SIG-M5 treated with dmso at 0.1 percent for 504 hours (cell line): ENCODE data around the gene KIT.

ENCODE experiments used
- DNase-seq: peaks from one replicate; lab custom pipeline; 2025; ENCODE audit not compliant: unreplicated experiment; lab: John Stamatoyannopoulos, UW

Gene KIT

DNA sequence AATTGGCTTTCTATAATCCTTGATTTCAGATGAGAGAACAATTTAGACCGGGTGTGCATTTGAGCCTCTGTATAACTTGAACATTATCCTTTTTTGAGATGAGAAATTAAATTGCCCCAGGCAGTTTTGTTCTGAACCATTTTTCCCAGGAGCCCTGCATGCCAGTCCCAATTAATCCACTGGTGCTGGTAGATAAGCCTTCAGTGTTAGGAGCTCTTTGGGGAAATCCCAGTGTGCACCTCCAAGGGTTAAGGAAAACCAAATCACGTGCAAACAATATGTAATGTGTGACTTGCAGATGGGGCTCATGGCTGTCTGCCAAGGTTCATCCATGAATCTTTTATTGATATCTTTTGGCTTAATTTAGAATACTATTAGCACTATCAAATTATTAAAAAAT is 43.2 kb downstream of the KIT start:
- no peak for DNase-seq

- DNase-seq = no peak
Observed at GRCh38 chr4:54703182-54703581, 45.4 kb downstream of the KIT start.

- DNase-seq = peak; percentile 5
Observed at GRCh38 chr4:54707406-54707805, 49.6 kb downstream of the KIT start.

GRCh38 chr4:54708339-54709279 is 50.9 kb downstream of the KIT start:
- no peak for DNase-seq

DNA sequence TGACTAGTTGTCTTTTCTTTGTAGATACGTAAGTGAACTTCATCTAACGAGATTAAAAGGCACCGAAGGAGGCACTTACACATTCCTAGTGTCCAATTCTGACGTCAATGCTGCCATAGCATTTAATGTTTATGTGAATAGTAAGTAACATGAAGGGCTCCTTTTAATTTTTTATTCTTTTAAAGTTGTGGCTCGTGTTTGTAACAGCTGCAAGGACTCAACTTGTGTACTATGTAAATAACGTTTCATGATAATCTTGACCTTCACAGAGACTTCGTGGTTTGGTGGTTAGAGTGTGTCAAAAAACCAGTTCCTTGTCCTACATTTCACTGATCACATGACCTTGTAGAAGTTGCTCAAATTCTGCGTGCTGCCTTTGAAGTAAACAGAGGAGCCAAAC is 51.6 kb downstream of the KIT start:
- DNase-seq = peak; percentile 1

GRCh38 chr4:54712206-54712605 is 54.4 kb downstream of the KIT start:
- DNase-seq = no peak

- DNase-seq = no peak
Observed at GRCh38 chr4:54714631-54715030, 56.9 kb downstream of the KIT start.

GRCh38 chr4:54716478-54717065 is 58.8 kb downstream of the KIT start:
- DNase-seq = no peak

GRCh38 chr4:54717694-54718093 is 59.9 kb downstream of the KIT start:
- DNase-seq = no peak

DNA sequence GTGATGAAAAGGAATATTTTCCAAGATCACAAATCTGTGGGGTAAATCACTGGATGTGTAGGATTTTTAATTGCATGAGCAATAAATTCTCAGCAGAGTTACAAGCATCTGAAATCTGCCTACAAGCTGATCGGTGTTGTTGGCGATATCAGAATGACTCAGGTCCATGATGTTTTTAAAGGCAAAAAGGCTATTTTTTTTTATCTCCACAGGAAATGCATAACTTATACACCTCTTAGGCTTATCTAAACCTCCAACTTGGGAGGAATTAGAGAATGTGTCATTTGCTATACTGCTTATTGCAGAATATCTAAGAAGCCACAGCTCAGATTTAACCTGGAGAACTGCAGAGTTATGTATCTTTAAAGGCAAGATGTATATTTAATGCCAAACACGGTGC is 61.6 kb downstream of the KIT start:
- no peak for DNase-seq

- no peak for DNase-seq
Observed at GRCh38 chr4:54723220-54723619, 65.5 kb downstream of the KIT start.

GRCh38 chr4:54723820-54724219 is 66.1 kb downstream of the KIT start:
- DNase-seq = no peak

DNA sequence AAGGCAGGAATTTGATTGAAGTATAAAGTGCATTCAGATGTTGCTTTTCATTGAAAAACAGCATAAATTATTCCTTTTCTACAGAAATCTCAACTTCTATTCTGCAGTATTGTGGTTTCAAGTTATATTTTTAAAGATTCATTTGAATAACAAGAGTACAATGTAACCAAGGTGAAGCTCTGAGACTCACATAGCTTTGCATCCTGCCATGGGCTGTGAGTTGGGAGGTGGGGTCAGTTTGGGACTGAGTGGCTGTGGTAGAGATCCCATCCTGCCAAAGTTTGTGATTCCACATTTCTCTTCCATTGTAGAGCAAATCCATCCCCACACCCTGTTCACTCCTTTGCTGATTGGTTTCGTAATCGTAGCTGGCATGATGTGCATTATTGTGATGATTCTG is 69.2 kb downstream of the KIT start:
- DNase-seq = no peak

GRCh38 chr4:54727346-54727745 is 69.6 kb downstream of the KIT start:
- no peak for DNase-seq

DNA sequence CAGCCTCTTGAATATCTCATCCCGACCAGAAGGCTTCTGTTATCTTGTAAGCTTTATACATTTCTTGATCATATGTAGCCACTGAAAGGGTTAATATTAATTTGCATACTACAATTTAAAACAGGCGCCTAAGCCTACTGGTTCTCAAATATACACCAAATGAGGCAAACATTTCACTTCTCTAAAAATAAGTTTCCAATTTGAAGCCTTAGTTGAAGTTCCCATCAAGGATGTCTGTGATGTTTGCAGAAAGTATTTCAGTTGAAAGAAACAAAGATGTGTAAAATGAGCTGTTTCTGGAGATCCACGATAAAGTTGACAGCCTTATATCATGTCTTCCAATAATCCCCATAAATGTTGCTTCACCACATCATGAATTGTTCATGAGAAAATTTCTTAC is 70.6 kb downstream of the KIT start:
- DNase-seq = no peak

GRCh38 chr4:54729256-54729655 is 71.5 kb downstream of the KIT start:
- no peak for DNase-seq

DNA sequence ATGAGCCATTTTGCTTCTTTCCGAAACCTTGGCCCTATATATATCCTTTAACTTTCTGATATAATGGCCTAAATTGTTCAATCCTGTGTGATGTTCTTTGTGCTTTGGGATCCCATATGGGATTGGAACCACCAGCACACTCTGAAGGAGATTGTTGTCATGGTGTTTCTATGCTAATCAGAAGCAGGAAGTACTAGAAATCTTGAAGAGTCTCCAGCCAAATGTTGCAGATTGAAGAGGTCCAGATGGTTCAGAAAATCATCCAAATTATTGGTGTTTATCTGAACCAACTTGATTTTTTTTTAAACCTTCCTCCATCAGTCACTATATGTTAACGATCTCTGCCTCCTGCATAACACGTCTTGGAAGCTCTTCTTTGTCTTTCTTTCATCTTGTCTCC is 72.8 kb downstream of the KIT start:
- no peak for DNase-seq

DNA sequence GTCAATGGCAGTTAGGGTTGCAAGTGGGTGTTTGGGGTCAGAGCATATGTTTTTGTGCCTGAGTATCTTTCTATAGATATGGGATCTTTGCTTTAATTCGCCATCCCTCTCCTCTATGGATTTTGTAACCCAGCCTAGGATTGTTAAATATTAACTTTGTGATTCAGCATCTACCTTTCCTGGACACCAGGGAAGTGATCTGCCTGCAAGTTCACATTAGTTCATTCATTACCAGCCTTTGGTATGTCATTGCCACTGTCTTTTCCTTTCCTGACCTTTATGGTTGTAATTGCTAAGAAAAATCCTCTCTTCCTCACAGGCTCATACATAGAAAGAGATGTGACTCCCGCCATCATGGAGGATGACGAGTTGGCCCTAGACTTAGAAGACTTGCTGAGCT is 73.8 kb downstream of the KIT start:
- no peak for DNase-seq

DNA sequence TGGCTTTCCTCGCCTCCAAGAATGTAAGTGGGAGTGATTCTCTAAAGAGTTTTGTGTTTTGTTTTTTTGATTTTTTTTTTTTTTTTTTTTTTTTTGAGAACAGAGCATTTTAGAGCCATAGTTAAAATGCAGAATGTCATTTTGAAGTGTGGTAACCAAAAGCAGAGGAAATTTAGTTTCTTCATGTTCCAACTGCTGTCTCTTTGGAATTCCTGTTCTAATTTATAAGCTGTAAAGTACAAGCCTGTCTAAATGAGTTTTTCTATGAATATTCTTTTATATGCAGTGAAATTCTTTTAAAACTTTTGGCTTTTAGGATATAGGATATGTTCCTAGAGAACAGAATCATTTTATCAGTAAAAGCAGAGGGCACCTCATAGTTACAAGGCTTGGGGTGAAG is 74.2 kb downstream of the KIT start:
- no peak for DNase-seq

DNA sequence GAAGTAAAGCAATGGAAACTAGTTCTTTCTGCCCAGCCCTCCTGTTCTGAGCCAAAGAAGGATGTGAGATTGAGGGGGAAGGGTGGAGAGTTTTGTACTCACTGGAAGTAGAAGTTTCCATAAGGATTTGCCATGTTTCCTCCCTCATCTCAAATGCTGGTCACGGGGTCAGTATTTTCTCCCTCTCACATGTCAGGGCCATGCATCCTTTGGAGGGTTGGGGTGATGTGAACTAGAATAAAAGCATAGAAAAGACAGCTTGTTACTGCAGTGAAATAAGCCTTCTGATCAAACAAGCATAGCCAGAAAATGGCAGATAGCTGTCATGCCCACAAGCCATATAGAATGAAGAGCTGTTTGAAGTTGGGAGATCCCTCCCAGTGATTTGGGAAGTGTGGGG is 79.7 kb downstream of the KIT start:
- no peak for DNase-seq

DNA sequence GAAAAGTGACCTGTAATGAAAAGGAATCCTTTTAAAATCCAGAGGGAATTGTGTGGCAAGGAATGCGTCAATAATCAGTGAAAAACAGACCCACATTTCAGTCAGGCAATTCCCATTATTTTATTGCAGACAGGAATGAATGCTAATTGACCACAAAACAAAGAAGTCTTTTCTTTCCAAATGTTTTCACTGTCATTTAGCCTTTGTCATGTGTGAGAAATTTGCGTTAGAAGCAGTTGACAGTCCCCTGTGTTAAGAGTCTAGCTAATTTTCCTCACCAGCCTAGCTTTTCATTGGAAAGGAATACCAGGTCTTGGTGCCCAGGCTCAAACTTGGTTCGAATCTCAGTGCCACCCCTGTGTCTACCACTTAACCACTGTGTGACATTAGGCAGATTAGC is 83.4 kb downstream of the KIT start:
- DNase-seq = no peak

- DNase-seq = peak; percentile 7
Observed at GRCh38 chr4:54742636-54743399, 85.1 kb downstream of the KIT start.
